Neural crest cell (in vitro differentiated cells): ENCODE measurements around the gene LRRK1. TPM values are rescaled to one million over a fixed set of nuclear protein-coding genes. Genes with fewer than 3 reads are reported as not detected.

Experiments used
- DNase-seq: peaks from one replicate; pipeline ENCODE4 v3.0.0; 2021; ENCODE audit warnings: low read depth, mixed read lengths, low spot score
- H3K27ac Mint-ChIP-seq: one replicate; pipeline ENCODE4 v1.8.0; 2021; ENCODE audit warnings: mild to moderate bottlenecking, mixed read lengths; ENCODE audit not compliant: unreplicated experiment
- H3K27me3 Mint-ChIP-seq: 2 replicates; pipeline ENCODE4 v1.8.0; 2021; ENCODE audit warnings: low read depth, mild to moderate bottlenecking, mixed read lengths
- H3K36me3 Mint-ChIP-seq: 2 replicates; pipeline ENCODE4 v1.8.0; 2021; ENCODE audit warnings: low read depth, mild to moderate bottlenecking, mixed read lengths
- H3K4me1 Mint-ChIP-seq: 2 replicates; pipeline ENCODE4 v1.8.0; 2021; ENCODE audit warnings: mixed read lengths
- H3K4me3 Mint-ChIP-seq: one replicate; pipeline ENCODE4 v1.8.0; 2021; ENCODE audit warnings: mild to moderate bottlenecking, mixed read lengths
- H3K9me3 Mint-ChIP-seq: 2 replicates; pipeline ENCODE4 v1.8.0; 2021; ENCODE audit warnings: mixed read lengths
- total RNA-seq: library from RNA; stranded (reverse); gene quantifications from 2 replicates; pipeline ENCODE4 v1.2.1, GENCODE V29; 2021
- TF ChIP-seq, protein P1 (sequence below): fragments of 200-600 bp; sonication (generic); conservative IDR thresholded peaks from 2 replicates; pipeline ENCODE4 v1.5.0; 2021; ENCODE audit warnings: antibody characterized with exemption, mild to moderate bottlenecking

Gene LRRK1
- total RNA-seq, 1 donor from 2014 or later, result 1.7 TPM

DNA sequence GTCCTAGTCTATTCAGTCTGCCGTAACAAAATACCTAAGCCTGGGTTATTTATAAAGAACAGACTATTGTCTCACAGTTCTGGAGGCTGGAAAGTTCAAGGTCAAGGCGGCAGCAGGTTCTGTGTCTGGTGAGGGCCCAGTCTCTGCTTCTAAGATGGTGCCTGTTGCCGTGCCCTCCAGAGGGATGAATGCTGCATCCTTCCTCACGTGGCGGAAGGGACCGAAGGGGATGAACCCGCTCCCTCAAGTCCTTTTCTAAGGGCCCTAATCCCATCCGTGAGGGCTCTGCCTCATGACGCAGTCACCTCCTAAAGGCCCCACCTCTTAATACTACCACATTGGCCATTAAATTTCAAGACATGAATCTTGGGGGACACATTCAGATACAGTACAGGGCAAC, 199.0 kb downstream of the LRRK1 start:
- H3K27ac Mint-ChIP-seq, result peak overlapping the region; percentile 23
- no peak for DNase-seq
- TF ChIP-seq, protein P1, sequence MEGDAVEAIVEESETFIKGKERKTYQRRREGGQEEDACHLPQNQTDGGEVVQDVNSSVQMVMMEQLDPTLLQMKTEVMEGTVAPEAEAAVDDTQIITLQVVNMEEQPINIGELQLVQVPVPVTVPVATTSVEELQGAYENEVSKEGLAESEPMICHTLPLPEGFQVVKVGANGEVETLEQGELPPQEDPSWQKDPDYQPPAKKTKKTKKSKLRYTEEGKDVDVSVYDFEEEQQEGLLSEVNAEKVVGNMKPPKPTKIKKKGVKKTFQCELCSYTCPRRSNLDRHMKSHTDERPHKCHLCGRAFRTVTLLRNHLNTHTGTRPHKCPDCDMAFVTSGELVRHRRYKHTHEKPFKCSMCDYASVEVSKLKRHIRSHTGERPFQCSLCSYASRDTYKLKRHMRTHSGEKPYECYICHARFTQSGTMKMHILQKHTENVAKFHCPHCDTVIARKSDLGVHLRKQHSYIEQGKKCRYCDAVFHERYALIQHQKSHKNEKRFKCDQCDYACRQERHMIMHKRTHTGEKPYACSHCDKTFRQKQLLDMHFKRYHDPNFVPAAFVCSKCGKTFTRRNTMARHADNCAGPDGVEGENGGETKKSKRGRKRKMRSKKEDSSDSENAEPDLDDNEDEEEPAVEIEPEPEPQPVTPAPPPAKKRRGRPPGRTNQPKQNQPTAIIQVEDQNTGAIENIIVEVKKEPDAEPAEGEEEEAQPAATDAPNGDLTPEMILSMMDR, result no peak
- no peak overlapping the region for H3K4me3 Mint-ChIP-seq
- H3K27me3 Mint-ChIP-seq, result peaks cover 3% of the 10 kb centered on the region
- no peaks in the 10 kb centered on the region for H3K36me3 Mint-ChIP-seq
- H3K9me3 Mint-ChIP-seq, result no peaks in the 10 kb centered on the region
- H3K4me1 Mint-ChIP-seq, result peaks cover 63% of the 10 kb centered on the region

DNA sequence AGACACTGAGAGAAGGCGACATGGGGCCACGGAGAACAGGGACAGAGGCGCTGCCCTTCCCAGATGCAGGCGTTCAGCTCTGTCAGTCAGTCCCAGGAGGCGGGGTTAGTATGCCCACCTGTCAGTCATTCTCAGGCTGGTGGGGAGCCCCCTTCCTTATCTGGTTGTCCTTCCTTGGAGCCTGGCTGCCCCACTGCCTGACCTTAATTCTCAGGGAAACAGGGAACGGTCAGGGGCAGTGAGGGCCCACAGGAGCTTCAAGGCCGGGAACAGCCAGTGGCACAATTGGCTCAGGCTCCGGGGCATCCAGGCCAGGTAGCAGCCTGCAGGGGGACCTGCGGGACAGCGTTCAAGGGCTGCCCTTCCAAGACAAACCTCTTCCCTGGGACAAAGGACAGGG, 199.5 kb downstream of the LRRK1 start:
- no peaks in the 10 kb centered on the region for H3K36me3 Mint-ChIP-seq
- TF ChIP-seq, protein P1, result no peak
- H3K27ac Mint-ChIP-seq, result peak overlapping the region; percentile 23

DNA sequence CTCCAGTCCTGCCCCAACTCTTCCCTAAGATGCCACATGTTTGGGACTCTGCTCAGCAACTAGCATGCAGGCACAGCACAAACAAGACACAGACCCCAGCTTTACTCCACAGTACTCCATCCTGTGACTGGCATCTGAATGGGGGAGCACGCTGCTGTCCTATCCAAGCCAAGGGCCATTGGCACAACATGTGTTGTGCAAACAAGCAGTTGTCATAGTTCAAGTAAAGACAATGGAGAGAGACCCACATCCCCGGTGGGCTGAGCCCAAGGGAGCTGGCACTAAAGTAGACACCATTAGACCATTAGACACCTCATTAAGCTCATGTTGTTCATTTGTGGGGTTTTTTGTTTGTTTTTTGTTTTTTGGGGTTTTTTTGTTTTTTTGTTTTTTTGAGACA, 200.0 kb downstream of the LRRK1 start:
- Mint-ChIP-seq H3K27me3 (peaks cover 3% of the 10 kb centered on the region), H3K4me1 (peaks cover 66% of the 10 kb centered on the region), H3K9me3 (no peaks in the 10 kb centered on the region), H3K36me3 (no peaks in the 10 kb centered on the region), H3K27ac (no peak overlapping the region), H3K4me3 (no peak overlapping the region)
- no peak for DNase-seq
- TF ChIP-seq, protein P1, result no peak

More for the DNA sequence above, 199.5 kb downstream of the LRRK1 start:
- Mint-ChIP-seq H3K4me1 (peaks cover 66% of the 10 kb centered on the region), H3K27me3 (peaks cover 3% of the 10 kb centered on the region), H3K4me3 (no peak overlapping the region), H3K9me3 (no peaks in the 10 kb centered on the region)
- DNase-seq, result no peak

Other genes starting within 250 kb of the LRRK1 start
- gene ALDH1A3, start 39.5 kb upstream of the LRRK1 start, total RNA-seq, result 8.0 and 9.2 TPM in 2 replicates